Fibroblast of mammary gland (primary cell): ENCODE data around the gene MPC2.
"Not testable (repeated sequence)": the region's sequence is repeated elsewhere in the genome, so short reads cannot be mapped to it uniquely, and the experiment has no call there.

Source experiments
- DNase-seq: peaks from one replicate; pipeline ENCODE4 v3.0.0-alpha.2; 2010; ENCODE audit warnings: low read depth
- H3K4me3 ChIP-seq: 2 replicates; pipeline ENCODE4 v1.5.1; 2011; ENCODE audit warnings: low read depth, mild to moderate bottlenecking, low read length, moderate library complexity; ENCODE audit not compliant: control insufficient read depth
- TF ChIP-seq, protein P1 (sequence below): conservative IDR thresholded peaks from 2 replicates; pipeline ENCODE4 v1.5.1; 2011; ENCODE audit warnings: low read depth, low read length, inconsistent platforms; ENCODE audit not compliant: control insufficient read depth, insufficient read depth

The MPC2 gene

DNA sequence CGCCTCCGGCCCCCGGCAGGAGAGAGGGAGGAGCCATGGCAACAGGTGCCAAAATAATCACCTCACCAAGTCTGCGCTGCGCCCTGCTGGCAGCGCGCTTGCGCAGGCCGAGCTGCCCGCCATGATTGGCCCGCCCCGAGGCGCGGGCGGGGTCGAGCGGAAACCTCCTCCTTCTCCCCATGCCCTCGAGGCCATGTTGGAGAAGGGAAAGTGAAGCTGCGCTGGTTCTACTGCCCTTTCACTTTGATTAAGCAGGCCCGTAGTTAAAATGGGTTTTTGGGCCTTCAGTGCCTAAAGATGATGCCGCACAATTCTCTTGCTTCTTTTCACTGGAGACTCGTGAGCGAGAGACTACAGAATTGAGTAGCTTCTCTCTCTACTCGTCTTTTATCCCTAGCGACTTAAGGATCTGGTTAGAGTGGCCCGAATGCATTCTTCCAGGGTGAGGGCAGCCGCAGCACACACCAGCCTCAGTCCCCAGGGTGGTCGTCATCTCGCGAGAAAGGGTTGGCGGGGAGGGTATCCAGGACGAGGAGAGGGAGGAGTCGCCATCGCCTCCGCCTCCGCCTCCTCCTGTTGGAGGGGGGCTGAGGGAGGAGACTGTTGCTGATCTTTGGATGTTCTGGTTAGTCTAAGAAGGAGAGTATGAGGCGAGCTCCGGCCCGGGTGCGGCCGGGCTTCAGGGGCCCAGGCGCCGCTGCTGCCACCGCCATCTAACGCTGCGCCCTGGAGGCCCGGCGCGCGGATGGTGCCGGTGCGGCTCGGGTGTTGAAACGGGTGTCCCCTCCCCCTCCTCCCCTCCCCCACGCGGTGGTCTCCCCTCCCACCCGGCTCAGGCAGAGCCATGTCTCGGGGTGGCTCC is 573 bp downstream of the MPC2 start, which contains the start of gene DCAF6:
DCAF6 (plus strand) TSS at position 616 of the 862 bp plus-strand sequence; CDS start at position 845, 229 bp downstream.
- H3K4me3 ChIP-seq = peak within 1 kb of the TSS; percentile 91
- TF ChIP-seq, protein P1, sequence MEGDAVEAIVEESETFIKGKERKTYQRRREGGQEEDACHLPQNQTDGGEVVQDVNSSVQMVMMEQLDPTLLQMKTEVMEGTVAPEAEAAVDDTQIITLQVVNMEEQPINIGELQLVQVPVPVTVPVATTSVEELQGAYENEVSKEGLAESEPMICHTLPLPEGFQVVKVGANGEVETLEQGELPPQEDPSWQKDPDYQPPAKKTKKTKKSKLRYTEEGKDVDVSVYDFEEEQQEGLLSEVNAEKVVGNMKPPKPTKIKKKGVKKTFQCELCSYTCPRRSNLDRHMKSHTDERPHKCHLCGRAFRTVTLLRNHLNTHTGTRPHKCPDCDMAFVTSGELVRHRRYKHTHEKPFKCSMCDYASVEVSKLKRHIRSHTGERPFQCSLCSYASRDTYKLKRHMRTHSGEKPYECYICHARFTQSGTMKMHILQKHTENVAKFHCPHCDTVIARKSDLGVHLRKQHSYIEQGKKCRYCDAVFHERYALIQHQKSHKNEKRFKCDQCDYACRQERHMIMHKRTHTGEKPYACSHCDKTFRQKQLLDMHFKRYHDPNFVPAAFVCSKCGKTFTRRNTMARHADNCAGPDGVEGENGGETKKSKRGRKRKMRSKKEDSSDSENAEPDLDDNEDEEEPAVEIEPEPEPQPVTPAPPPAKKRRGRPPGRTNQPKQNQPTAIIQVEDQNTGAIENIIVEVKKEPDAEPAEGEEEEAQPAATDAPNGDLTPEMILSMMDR = no peak
- DNase-seq = peak; percentile 97

DNA sequence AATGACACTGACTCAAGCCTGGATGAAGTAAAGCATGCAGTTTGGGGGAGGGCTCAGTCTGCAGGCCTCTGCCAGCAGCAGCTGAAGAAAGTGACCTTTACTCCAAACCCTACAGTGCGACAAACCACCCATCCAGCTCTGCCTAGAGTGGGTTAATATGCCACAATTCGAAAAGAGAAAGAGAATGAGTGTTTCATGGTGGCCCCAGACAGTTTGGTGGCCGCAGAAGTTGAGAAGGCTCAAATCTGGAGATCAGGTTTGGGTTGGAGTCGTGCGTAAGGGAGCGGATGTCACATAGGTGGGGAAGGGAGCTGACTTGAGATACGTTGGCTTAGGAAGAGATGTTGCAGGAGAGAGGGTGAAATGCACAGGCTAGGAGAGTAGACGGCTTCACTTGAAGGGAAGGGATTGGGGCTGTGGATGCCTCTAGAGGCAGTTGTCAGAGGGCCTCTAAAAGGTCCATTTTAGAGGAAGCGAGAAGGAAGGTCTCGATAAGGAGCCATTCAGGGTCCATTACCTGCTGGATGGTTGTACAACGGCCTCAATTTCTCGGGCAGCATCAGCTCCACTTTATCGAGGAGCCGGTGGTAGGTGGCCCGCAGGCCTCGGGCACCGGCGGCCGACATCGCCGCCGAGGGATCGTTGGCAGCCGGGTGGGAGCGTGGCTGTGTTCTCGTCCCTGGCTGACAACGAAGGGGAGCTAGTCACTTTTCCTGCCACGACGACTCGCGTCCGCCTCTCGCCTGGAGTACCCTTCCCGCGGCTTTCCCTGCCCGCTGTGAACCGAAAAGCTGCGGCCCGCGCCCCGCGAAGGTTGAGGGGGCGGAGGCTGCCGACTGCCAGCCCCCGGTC is 1.4 kb downstream of the MPC2 start:
- H3K4me3 ChIP-seq = peak overlapping the region; percentile 91
- peak; percentile 67 for DNase-seq
- TF ChIP-seq, protein P1 = no peak

DNA sequence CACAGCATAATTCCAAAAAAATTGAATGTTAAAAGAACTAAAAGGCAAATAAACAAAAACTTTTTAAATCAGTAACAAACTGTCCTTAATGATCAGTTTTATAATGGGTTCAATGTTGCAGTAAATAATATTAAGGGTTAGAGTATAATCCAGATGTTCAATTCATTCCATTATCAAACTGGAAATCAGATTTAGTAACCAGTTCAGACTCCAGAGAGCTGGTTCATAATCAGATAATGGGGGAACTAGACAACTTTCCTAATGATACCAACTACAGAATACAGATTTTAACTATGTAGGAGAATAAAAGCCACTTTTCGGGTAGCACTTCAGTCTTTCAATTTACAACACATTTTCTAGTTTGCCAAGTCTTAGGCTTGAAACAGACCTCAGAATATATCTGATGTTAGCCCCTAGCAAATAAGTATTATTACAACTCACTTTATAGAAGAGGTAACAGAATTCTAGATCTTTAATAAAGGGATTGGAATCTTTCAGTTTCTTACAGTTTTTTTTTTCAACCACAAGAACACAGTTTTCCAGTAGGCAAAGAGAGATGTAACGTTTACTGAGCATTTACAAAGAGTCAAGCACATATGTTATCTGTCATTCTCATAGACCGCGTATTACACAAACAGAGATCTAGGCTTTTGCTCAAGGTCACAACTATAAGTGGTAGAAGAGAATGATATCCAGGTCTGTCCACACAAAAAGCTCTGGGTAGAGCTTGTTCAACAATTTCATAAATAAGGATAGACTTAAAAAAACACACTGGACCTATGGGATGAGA is 2.3 kb downstream of the MPC2 start:
- TF ChIP-seq, protein P1 = no peak
- no peak for DNase-seq
- H3K4me3 ChIP-seq = peak overlapping the region; percentile 91

DNA sequence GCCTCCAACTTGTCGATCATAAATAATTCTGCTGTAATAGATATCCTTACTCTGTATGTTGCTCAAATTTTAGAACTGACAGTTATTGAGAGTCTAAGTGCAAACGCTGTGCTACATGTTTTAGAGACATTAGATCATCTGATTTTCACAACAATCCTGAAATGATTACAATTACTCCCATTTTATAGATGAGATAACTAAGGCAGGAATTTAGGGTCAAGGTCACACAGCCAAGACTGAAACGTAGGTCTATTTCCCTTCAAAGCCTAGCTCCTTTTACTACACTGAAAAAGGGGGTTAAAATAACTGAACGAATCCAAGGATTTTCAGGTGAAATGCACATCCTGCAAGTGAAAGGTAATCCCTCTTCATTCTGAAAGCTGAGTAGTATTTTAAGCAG is 3.1 kb downstream of the MPC2 start:
- DNase-seq = no peak
- no peak overlapping the region for H3K4me3 ChIP-seq
- TF ChIP-seq, protein P1 = no peak

DNA sequence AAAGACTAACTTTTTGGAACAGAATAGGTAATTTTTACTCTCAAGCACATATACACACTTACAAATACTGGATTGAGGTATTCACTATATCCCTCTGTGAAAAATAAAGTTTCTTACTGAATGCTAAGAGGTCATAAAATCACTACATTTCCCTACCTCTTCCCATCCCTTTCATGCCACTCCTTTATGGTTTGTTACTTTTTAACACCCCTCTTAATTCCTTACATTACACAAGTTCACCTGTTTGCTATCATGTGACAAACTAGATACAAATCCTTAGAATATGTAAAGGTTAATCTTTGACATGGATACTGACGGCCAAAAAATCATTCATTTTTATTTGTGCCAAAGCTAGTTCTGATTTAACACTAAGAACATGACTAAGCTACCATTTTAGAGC is 7.1 kb downstream of the MPC2 start:
- no peak overlapping the region for H3K4me3 ChIP-seq
- no peak for DNase-seq
- TF ChIP-seq, protein P1 = no peak

DNA sequence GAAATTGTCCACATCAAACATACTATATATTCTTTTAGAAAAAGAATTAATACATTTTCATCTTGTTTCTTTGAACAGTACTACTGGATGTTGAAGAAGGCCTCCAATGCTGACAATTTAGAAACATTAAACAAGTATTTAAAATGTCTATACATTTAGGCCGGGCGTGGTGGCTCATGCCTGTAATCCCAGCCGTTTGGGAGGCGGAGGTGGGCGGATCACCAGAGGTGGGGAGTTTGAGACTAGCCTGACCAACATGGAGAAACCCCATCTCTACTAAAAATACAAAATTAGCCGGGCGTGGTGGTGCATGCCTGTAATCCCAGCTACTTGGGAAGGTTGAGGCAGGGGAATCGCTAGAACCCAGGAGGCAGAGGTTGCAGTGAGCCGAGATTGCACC is 8.0 kb downstream of the MPC2 start:
- DNase-seq, H3K4me3 ChIP-seq: not testable (repeated sequence)
